GM13977 (cell line): ENCODE measurements around the gene THAP7.

Experiments used
- DNase-seq: peaks from one replicate; pipeline ENCODE4 v3.0.0; 2012; ENCODE audit warnings: low spot score
- CTCF ChIP-seq: IDR thresholded peaks from 2 replicates; pipeline ENCODE4 v1.5.1; 2012; ENCODE audit warnings: mild to moderate bottlenecking, control low read depth; ENCODE audit not compliant: insufficient read depth; ENCODE audit errors: extremely low read depth, missing control alignments
- in situ Hi-C: fragments of 300-500 bp; cut with MboI; formaldehyde crosslinking; loops from one replicate; pipeline ENCODE4 v1.12.0; 2022; ENCODE audit warnings: low sequenced_read_pairs, low pct_unique_long_range_greater_than_20kb, mixed read lengths, inconsistent platforms; ENCODE audit not compliant: unreplicated experiment

The THAP7 gene

GRCh38 chr22:20968281-20968977 lies 33.5 kb downstream of the THAP7 start:
- DNase-seq, result no peak
- in situ Hi-C loops, result no loop called here
- TF ChIP-seq CTCF, result no peak

- no peak for TF ChIP-seq CTCF
- in situ Hi-C loops, result no loop called here
- no peak for DNase-seq
These were observed 34.2 kb downstream of the THAP7 start for GRCh38 chr22:20967697-20968211.

GRCh38 chr22:20966883-20967696 lies 34.8 kb downstream of the THAP7 start, which contains the start of gene AIFM3:
Gene AIFM3 (plus strand): TSS chr22:20967255. CDS start chr22:20967945, 690 bp downstream.
- in situ Hi-C loops, result no loop called here
- no peak for DNase-seq
- no peak for TF ChIP-seq CTCF

- no peak for DNase-seq
- no peak for TF ChIP-seq CTCF
- in situ Hi-C loops, result no loop called here
These were observed 35.7 kb downstream of the THAP7 start for GRCh38 chr22:20965888-20966855.

- DNase-seq, result peak; percentile 41
- in situ Hi-C loops, result no loop called here
- no peak for TF ChIP-seq CTCF
These were observed 36.6 kb downstream of the THAP7 start for GRCh38 chr22:20965104-20965887.

- no peak for DNase-seq
- in situ Hi-C loops, result no loop called here
- no peak for TF ChIP-seq CTCF
These were observed 37.2 kb downstream of the THAP7 start for GRCh38 chr22:20964799-20965103.
